Stimulated activated CD8-positive, alpha-beta memory T cell treated with anti-CD3 and anti-CD28 coated beads, Interleukin-7, amount 100 ng/mL, for 4 hours (primary cell): ENCODE measurements around the gene PPP3R2.
"Not testable (repeated sequence)": the region's sequence is repeated elsewhere in the genome, so short reads cannot be mapped to it uniquely, and the experiment has no call there.

Source experiments
- DNase-seq, 2 donors: peaks; one replicate each; pipeline ENCODE4 v3.0.0-alpha.2; 2020; ENCODE audit warnings: low read depth in 2 of 2

The PPP3R2 gene

GRCh38 chr9:101594796-101595195, at the start of gene PPP3R2:
Gene PPP3R2, minus strand, starts transcription at chr9:101594969. Its CDS starts 48 bp downstream, at chr9:101594921.
- DNase-seq: no peak

- no peak for DNase-seq
Measured at GRCh38 chr9:101639785-101640665, 45.3 kb upstream of the PPP3R2 start.

- no peak for DNase-seq
Measured at GRCh38 chr9:101639311-101639710, 44.5 kb upstream of the PPP3R2 start.

GRCh38 chr9:101636247-101636646, 41.5 kb upstream of the PPP3R2 start:
- no peak for DNase-seq

GRCh38 chr9:101635473-101635872, 40.7 kb upstream of the PPP3R2 start:
- no peak for DNase-seq

- no peak for DNase-seq
Measured at GRCh38 chr9:101634741-101635409, 40.1 kb upstream of the PPP3R2 start.

- DNase-seq: no peak
Measured at GRCh38 chr9:101632611-101633010, 37.8 kb upstream of the PPP3R2 start.

- no peak for DNase-seq
Measured at GRCh38 chr9:101631892-101632291, 37.1 kb upstream of the PPP3R2 start.

- no peak for DNase-seq
Measured at GRCh38 chr9:101629636-101630035, 34.9 kb upstream of the PPP3R2 start.

- no peak for DNase-seq
Measured at GRCh38 chr9:101628173-101628572, 33.4 kb upstream of the PPP3R2 start.

GRCh38 chr9:101626295-101626694, 31.5 kb upstream of the PPP3R2 start:
- no peak for DNase-seq

GRCh38 chr9:101625876-101626275, 31.1 kb upstream of the PPP3R2 start:
- DNase-seq: no peak

GRCh38 chr9:101620452-101620851, 25.7 kb upstream of the PPP3R2 start:
- DNase-seq: no peak

- DNase-seq: no peak
Measured at GRCh38 chr9:101618698-101619097, 23.9 kb upstream of the PPP3R2 start.

- no peak for DNase-seq
Measured at GRCh38 chr9:101605547-101605946, 10.8 kb upstream of the PPP3R2 start.

GRCh38 chr9:101604296-101604695, 9.5 kb upstream of the PPP3R2 start:
- no peak for DNase-seq

GRCh38 chr9:101601904-101602765, 7.4 kb upstream of the PPP3R2 start:
- no peak for DNase-seq

GRCh38 chr9:101593345-101593744, 1.4 kb downstream of the PPP3R2 start:
- no peak for DNase-seq

GRCh38 chr9:101592788-101593187, 2.0 kb downstream of the PPP3R2 start:
- no peak for DNase-seq

- no peak for DNase-seq
Measured at GRCh38 chr9:101591787-101592446, 2.9 kb downstream of the PPP3R2 start.

- DNase-seq: no peak
Measured at GRCh38 chr9:101590901-101591300, 3.9 kb downstream of the PPP3R2 start.

GRCh38 chr9:101590074-101590473, 4.7 kb downstream of the PPP3R2 start:
- DNase-seq: not testable (repeated sequence)
